GM10266 (cell line): ENCODE data around the gene AGR3.

Experiments used
- DNase-seq: peaks from one replicate; pipeline ENCODE4 v3.0.0; 2012; ENCODE audit errors: extremely low spot score
- TF ChIP-seq, protein P1 (sequence below): IDR thresholded peaks from 2 replicates; pipeline ENCODE4 v1.5.1; 2012; ENCODE audit warnings: mild to moderate bottlenecking, low read depth; ENCODE audit not compliant: control insufficient read depth, insufficient read depth; ENCODE audit errors: missing control alignments

AGR3 gene

DNA sequence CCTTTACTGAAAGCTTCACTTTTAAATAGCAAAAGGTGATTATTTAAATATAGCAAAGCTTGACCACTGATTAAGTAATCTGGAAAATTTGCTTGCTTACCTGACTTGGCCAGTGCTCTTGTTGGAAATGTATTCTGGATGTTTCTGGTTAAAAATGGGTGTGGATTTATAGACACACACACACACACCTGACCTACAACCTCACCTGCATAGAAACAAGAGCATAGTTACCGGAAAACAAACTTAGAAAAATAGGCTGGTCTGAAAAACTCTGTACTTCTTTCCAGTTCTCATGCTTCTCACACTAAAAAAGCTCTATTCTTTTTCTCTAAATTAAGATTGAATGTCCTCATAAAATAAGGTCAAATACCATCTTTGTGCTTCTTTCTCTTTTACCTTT is at the start of gene AGR3:
Gene AGR3, minus strand, starts transcription at position 140 of the 400 bp plus-strand sequence. CDS start 3,365 bp downstream, outside the sequence.
- TF ChIP-seq, protein P1, sequence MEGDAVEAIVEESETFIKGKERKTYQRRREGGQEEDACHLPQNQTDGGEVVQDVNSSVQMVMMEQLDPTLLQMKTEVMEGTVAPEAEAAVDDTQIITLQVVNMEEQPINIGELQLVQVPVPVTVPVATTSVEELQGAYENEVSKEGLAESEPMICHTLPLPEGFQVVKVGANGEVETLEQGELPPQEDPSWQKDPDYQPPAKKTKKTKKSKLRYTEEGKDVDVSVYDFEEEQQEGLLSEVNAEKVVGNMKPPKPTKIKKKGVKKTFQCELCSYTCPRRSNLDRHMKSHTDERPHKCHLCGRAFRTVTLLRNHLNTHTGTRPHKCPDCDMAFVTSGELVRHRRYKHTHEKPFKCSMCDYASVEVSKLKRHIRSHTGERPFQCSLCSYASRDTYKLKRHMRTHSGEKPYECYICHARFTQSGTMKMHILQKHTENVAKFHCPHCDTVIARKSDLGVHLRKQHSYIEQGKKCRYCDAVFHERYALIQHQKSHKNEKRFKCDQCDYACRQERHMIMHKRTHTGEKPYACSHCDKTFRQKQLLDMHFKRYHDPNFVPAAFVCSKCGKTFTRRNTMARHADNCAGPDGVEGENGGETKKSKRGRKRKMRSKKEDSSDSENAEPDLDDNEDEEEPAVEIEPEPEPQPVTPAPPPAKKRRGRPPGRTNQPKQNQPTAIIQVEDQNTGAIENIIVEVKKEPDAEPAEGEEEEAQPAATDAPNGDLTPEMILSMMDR, result no peak
- DNase-seq, result no peak

DNA sequence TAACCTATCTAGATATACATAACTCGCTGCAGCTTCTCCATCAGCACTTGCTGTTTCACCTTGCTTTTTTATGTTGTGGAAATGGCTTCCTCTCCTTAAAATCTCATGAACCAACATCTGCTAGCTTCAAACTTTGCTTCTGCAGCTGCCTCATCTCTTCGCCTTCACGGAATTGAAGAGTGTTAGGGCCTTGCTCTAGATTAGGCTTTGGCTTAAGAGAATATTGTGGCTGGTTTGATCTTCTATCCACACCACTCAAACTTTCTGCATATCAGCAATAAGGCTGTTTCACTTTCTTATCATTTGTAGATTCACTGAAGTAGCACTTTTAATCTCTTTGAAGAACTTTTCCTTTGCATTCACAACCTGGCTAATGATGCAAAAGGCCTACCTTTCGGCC is 49.2 kb upstream of the AGR3 start:
- no peak for DNase-seq

DNA sequence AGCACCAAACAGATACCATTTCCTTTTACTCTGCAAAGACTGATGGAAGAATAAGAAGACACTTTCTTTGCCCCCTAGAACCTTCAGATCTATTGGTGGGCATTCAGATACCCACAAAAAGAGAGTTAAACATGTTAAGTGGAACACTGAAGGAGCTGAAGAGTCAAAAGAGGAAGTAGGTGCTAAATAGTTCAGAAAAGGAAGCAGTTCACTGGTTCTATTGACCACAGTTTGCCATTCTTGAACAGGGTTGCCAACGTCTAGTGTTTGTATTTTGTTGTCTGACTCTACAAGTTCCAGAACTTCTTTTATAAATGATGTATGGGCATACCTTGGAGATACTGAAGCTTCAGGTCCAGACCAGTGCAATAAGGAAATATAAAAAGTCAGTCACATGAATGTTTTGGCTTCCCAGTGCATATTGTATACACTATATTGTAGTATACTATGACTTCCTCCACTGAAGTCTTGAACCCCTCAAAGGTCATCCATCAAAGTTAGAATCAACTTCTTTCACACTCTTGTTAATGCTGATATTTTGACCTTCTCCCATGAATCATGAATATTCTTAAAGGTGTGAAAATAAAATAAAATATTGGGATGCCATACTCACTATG is 47.5 kb upstream of the AGR3 start:
- DNase-seq, result no peak
- TF ChIP-seq, protein P1, result no peak

More for the DNA sequence above, 49.2 kb upstream of the AGR3 start:
- TF ChIP-seq, protein P1, result no peak

- DNase-seq, result no peak
Observed at GRCh38 chr7:16926861-16927260, 45.1 kb upstream of the AGR3 start.

GRCh38 chr7:16926283-16926682 is 44.5 kb upstream of the AGR3 start:
- TF ChIP-seq, protein P1, result peak; percentile 51
- DNase-seq, result no peak

More at GRCh38 chr7:16926861-16927260, 45.1 kb upstream of the AGR3 start:
- TF ChIP-seq, protein P1, result no peak

- TF ChIP-seq, protein P1, result no peak
- DNase-seq, result no peak
Observed at GRCh38 chr7:16925609-16926008, 43.8 kb upstream of the AGR3 start.

DNA sequence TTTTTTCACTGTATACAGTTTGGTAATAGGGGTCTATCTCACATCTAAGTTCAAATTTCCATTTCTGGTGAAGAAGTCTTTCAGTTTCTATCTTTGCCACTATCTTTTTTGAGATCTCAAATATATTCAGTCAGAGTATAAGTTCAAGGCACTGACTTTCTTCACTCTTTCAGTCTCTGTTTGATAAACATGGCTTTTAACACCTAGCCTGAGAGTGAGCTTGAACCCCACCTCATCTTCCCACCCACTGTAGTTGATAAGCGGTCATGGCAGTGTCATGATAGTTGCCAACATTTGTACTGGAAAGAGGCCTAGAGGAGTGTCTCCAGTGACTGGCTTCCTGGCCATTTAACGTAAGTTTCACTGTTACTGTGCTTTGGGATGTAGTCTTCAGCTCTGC is 41.2 kb upstream of the AGR3 start:
- no peak for DNase-seq
- TF ChIP-seq, protein P1, result no peak
